ENCODE measurements around the gene FCHSD2.
A peak's percentile ranks its signal among the peaks of the same experiment; 100 is the strongest.

FCHSD2 gene

DNA sequence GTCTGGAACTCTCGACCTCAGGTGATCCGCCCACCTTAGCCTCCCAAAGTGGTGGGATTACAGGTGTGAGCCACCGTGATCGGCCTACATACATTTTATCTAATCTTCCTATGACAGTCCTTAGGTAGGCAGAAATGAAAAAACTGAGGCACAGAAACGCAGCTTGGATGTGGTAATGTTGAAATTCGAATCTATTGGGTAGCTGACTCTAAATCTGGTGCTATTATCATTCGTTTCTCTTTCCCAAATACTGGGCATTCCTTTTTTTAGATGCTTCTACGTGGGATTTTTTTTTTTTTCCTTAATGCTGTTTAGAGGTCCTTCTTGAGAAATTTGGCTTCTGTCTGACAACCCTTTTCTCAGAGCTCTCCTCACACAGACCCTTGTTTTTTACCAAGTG, 41.5 kb downstream of the FCHSD2 start:
- DNase-seq (ENCODE audit: low spot score) = no peak
- H3K27ac ChIP-seq = no peak overlapping the region
- TF ChIP-seq, protein P1, sequence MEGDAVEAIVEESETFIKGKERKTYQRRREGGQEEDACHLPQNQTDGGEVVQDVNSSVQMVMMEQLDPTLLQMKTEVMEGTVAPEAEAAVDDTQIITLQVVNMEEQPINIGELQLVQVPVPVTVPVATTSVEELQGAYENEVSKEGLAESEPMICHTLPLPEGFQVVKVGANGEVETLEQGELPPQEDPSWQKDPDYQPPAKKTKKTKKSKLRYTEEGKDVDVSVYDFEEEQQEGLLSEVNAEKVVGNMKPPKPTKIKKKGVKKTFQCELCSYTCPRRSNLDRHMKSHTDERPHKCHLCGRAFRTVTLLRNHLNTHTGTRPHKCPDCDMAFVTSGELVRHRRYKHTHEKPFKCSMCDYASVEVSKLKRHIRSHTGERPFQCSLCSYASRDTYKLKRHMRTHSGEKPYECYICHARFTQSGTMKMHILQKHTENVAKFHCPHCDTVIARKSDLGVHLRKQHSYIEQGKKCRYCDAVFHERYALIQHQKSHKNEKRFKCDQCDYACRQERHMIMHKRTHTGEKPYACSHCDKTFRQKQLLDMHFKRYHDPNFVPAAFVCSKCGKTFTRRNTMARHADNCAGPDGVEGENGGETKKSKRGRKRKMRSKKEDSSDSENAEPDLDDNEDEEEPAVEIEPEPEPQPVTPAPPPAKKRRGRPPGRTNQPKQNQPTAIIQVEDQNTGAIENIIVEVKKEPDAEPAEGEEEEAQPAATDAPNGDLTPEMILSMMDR (IDR thresholded peaks at IDR 0.05) = no peak
- no peak overlapping the region for H3K4me3 ChIP-seq

DNA sequence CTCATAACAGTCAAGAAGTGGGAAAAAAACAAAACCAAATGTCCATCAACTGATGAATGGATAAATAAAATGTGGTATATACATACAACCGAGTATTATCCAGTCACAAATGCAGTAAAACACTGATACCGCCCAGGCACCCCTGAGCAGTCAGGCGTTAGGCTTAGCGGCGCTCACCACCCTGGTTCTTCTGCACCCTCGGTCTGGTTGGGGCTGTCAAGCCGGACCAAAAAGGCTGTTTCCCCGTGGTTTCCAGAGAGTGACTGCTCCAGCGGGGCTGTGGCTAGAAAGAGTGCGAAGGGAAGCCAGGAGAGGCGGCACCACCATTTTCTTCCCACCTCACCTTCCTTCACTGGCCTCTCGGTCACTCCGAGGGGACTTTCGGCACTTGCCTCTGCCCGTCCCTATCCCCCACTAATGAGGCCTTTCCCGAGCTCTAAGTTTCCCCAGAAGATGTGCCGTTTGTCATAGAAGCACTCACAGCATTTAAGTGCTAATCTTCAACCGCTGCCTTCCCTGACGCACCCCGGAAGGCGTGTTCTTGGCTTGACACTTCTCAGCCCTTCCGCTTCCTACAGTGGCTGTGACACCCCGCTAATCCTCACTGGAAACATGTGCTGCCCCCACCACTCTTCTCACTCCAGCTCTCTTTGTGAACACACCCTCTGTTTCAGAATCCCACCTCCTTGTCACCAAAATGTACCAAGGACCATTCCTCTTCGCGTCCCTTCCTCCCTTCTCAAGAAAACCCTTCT, 42.4 kb downstream of the FCHSD2 start:
- TF ChIP-seq, protein P1 (IDR thresholded peaks at IDR 0.05) = no peak
- DNase-seq (ENCODE audit: low spot score) = no peak
- no peak overlapping the region for H3K4me3 ChIP-seq
- no peak overlapping the region for H3K27ac ChIP-seq

DNA sequence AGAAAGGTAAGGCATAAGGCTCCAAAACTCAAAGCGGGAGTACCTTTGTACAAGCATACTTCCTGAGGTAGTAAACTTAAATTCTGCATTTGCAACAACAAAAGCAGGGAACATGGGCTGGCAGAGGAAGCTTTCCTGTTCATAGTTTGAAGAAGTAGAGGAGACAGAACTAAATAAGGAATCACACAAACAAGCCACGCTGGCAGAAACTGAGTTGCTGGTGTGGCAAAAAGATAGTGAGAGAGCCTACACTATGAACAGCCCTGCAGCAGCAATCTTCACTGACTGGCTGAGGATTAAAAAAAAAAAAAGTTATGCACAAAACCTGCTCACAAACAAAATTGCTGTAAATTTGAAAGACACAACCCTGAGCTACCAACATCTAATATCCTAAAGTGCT, 46.5 kb downstream of the FCHSD2 start:
- Histone ChIP-seq H3K27ac (peak overlapping the region in 1 of 2 donors; percentile 5), H3K4me3 (no peak overlapping the region)
- TF ChIP-seq, protein P1 (IDR thresholded peaks at IDR 0.05) = no peak
- DNase-seq (ENCODE audit: low spot score) = no peak

DNA sequence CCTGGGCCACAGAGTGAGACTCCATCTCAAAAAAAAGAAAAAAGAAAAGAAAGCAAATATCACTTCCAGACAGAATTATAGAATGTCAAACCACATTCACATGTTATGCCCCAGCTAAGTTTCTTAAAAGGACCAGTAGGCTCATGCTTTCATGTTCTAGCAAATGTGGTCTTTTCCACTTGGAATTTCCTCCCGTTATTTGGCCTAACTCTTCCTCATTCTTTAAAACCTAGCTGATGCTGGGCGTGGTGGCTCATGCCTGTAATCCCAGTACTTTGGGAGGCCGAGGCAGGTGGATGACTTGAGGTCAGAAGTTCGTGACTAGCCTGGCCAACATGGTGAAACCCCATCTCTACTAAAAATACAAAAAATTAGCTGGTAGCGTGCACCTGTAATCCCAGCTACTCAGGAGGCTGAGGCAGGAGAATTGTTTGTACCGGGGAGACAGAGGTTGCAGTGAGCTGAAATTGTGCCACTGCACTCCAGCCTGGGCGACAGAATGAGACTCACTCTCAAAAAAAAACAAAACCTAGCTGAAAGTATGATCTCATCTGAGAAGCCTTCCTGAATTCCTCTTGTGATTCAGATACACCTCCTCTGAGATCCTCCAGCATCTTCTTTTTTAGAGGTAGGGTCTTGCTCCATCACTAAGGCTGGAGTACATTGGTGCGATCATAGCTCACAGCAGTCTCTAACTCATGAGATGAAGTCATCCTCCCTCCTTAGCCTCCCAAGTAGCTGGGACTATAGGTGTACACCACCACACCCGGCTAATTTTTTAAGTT, 50.4 kb downstream of the FCHSD2 start:
- DNase-seq (ENCODE audit: low spot score) = no peak
- Histone ChIP-seq H3K27ac (no peak overlapping the region), H3K4me3 (no peak overlapping the region)
- TF ChIP-seq, protein P1 (IDR thresholded peaks at IDR 0.05) = no peak

DNA sequence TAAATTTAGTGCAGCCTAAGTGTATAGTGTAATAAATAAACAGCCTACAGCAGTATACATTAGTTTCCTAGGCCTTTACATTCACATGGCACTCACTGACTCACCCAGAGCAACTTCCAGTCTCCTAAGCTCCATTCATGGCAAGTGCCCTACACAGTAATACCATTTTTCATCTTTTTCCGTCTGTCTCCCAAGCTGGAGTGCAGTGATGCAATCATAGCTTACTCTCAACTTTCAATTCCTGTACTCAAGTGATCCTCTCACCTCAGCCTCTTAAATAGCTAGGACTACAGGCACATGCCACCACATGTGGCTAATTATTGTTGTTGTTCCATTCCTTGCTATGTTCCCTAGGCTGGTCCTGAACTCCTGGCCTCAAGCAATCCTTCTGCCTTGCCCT, 54.4 kb downstream of the FCHSD2 start:
- TF ChIP-seq, protein P1 (IDR thresholded peaks at IDR 0.05) = no peak
- no peak for DNase-seq (ENCODE audit: low spot score)
- Histone ChIP-seq H3K4me3 (no peak overlapping the region), H3K27ac (peak overlapping the region; percentile 32 to 39)

DNA sequence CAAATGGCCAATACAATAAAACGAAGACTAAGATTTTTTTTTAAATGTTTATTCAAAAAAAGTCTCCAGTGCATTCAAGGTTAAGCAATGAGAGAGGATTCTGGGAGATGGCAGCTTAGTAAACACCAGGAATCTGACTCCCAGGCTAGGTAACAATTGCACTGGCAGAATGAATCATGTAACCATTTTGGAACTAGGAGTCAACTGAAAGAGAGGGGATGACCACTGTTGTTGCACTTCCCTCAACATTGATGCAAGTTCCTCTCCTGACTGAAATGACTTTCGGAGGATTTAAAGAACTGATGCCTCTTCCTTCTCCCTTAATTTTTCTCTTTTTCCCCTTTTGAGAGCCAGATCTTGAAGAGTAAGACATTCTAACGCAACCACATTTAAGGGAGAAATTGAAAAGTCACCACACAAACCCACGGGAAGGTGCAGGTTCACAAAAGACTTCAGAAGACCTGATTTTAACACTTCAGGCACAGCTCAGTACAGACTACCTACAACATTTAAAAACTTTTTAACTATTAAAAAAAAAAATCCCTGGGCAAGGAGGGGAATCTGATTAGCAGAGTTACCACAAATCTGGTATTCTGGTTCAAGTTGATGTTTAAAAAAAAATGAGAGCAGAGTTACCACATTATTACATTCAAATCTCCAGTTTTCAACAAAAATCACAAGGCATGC, 56.8 kb downstream of the FCHSD2 start:
- DNase-seq (ENCODE audit: low spot score) = no peak
- H3K27ac ChIP-seq = no peak overlapping the region
- TF ChIP-seq, protein P1 (IDR thresholded peaks at IDR 0.05) = no peak
- no peak overlapping the region for H3K4me3 ChIP-seq
